Smooth muscle cell (in vitro differentiated cells): ENCODE measurements around the gene LMBR1. TPM values are rescaled to one million over a fixed set of nuclear protein-coding genes. Genes with fewer than 3 reads are reported as not detected.
"Not testable (repeated sequence)": the region's sequence is repeated elsewhere in the genome, so short reads cannot be mapped to it uniquely, and the experiment has no call there.

Experiments
- DNase-seq: peaks from one replicate; lab custom pipeline; 2025; ENCODE audit not compliant: unreplicated experiment; lab: John Stamatoyannopoulos, UW
- H2AFZ ChIP-seq: fragments of 200-600 bp; sonication (generic); 2 replicates; pipeline ENCODE4 v1.6.0; 2016; ENCODE audit warnings: antibody characterized with exemption, low read depth, mild to moderate bottlenecking
- H3F3A ChIP-seq: fragments of 200-600 bp; sonication (generic); 2 replicates; pipeline ENCODE4 v1.6.0; 2017; ENCODE audit warnings: antibody characterized with exemption, low read depth
- H3K27ac ChIP-seq: fragments of 200-600 bp; sonication (generic); 2 replicates; pipeline ENCODE4 v1.5.1; 2016; ENCODE audit warnings: low read depth, mild to moderate bottlenecking
- H3K27me3 ChIP-seq: fragments of 200-600 bp; sonication (generic); 2 replicates; pipeline ENCODE4 v1.6.1; 2016; ENCODE audit warnings: low read depth, mild to moderate bottlenecking
- H3K36me3 ChIP-seq: fragments of 200-600 bp; sonication (generic); 2 replicates; pipeline ENCODE4 v1.5.1; 2016; ENCODE audit warnings: low read depth
- H3K4me1 ChIP-seq: fragments of 200-600 bp; sonication (generic); 2 replicates; pipeline ENCODE4 v1.5.1; 2016; ENCODE audit warnings: low read depth
- H3K4me2 ChIP-seq: fragments of 200-600 bp; sonication (generic); 2 replicates; pipeline ENCODE4 v1.6.0; 2016; ENCODE audit warnings: mild to moderate bottlenecking
- H3K4me3 ChIP-seq: fragments of 200-600 bp; sonication (generic); 2 replicates; pipeline ENCODE4 v1.5.1; 2016; ENCODE audit warnings: mild to moderate bottlenecking
- H3K79me2 ChIP-seq: fragments of 200-600 bp; sonication (generic); 2 replicates; pipeline ENCODE4 v1.6.0; 2016; ENCODE audit warnings: low read depth, mild to moderate bottlenecking
- H3K9ac ChIP-seq: fragments of 200-600 bp; sonication (generic); 2 replicates; pipeline ENCODE4 v1.6.0; 2016; ENCODE audit warnings: low read depth
- H3K9me3 ChIP-seq: fragments of 200-600 bp; sonication (generic); replicated peaks from 2 replicates; pipeline ENCODE4 v1.5.1; 2016; ENCODE audit warnings: low read depth
- H4K20me1 ChIP-seq: fragments of 200-600 bp; sonication (generic); 2 replicates; pipeline ENCODE4 v1.6.0; 2016; ENCODE audit warnings: low read depth
- CTCF ChIP-seq: fragments of 200-600 bp; sonication (generic); IDR thresholded peaks from 2 replicates; pipeline ENCODE4 v1.5.1; 2017; ENCODE audit warnings: borderline replicate concordance, mild to moderate bottlenecking, antibody characterized with exemption; ENCODE audit not compliant: insufficient read depth, poor library complexity, severe bottlenecking
- WGBS: methylation state at CpG from one replicate; pipeline ENCODE4 v1.1.7; 2016; ENCODE audit warnings: low lambda C conversion rate; 5-methylcytosine and 5-hydroxymethylcytosine counted together
- polyA plus RNA-seq: library from polyadenylated mRNA; unstranded; fragments of >200 nt; fragmentation: Nextera tagmentation; extraction: Ambion mirVana; gene quantifications from 2 replicates; pipeline ENCODE4 v1.2.1, GENCODE V29; 2016
- total RNA-seq: library from RNA; depleted of rRNA; stranded (reverse); fragments of >200 nt; gene quantifications from 2 replicates; pipeline ENCODE4 v1.2.3, GENCODE V29; 2014

The LMBR1 gene
- total and polyA plus RNA-seq, 2 experiments from 2014 or later = 9.7 to 30.3 TPM

DNA sequence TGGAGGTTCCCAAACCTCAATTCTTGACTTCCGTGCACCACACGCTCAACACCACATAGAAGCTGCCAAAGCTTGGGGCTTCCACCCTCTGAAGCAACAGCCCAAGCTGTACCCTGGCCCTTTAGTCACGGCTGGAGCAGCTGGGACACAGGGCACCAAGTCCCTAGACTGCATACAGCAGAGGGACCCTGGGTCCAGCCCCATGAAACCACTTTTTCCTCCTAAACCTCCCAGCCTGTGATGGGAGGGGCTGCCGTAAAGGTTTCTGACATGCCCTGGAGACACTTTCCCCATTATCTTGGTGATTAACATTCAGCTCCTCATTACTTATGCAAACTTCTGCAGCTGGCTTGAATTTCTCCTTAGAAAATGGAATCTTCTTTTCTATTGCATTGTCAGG lies 194.5 kb downstream of the LMBR1 start:
- H3K27me3 ChIP-seq, H3K79me2 ChIP-seq, DNase-seq, H3F3A ChIP-seq, H3K4me2 ChIP-seq, H3K9ac ChIP-seq, H3K4me3 ChIP-seq, H4K20me1 ChIP-seq, H3K27ac ChIP-seq, H2AFZ ChIP-seq, H3K4me1 ChIP-seq, H3K36me3 ChIP-seq, H3K9me3 ChIP-seq: not testable (repeated sequence)
- WGBS = 95% methylated on average over 4 of the region's 4 CpGs

DNA sequence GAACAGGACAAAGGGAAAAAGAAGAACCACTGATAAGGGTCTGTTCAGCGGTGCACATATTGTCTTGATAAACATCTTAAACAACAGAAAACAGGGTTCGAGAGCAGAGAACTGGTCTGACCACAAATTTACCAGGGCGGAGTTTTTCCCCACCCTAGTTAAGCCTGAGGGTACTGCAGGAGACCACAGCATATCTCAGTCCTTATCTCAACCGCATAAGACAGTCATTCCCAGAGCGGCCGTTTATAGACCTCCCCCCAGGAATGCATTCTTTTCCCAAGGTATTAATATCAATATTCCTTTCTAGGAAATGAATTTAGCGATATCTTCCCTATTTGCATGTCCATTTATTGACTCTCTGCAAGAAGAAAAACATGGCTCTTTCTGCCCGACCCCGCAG lies 195.7 kb downstream of the LMBR1 start:
- not testable (repeated sequence) for H3K4me2 ChIP-seq, H3K79me2 ChIP-seq, DNase-seq, H3K9me3 ChIP-seq, H3K4me3 ChIP-seq, H3K27ac ChIP-seq, H3K9ac ChIP-seq, H3K27me3 ChIP-seq, H4K20me1 ChIP-seq, H3K4me1 ChIP-seq, H3F3A ChIP-seq, H2AFZ ChIP-seq, H3K36me3 ChIP-seq
- 97% methylated on average over 9 of the region's 9 CpGs for WGBS

DNA sequence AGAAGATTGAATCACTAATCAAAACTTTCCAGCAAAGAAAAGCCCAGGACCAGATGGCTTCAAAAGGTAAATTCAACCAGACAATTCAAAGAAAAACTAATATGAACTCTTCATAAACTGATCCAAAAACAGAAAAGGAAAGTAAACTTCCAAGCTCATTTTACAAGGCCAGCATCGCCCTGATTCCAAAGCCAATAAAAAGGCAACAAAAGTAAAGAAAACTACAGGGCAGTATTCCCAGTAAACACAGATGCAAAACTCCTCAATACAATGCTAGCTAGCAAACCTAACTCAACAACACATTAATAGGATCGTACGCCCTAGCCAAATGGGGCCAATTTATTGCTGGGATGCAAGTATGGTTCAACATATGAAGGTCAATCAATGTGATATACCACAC lies 199.4 kb downstream of the LMBR1 start:
- no peak for TF ChIP-seq CTCF
- Histone ChIP-seq H3K36me3 (no peaks in the 10 kb centered on the region), H3K4me1 (no peaks in the 10 kb centered on the region), H3K4me3 (no peak overlapping the region), H4K20me1 (no peaks in the 10 kb centered on the region), H3K79me2 (no peaks in the 10 kb centered on the region), H3K9ac (no peak overlapping the region), H3F3A (no peaks in the 10 kb centered on the region), H3K27ac (no peak overlapping the region), H2AFZ (no peak overlapping the region), H3K9me3 (no peaks in the 10 kb centered on the region), H3K27me3 (no peaks in the 10 kb centered on the region), H3K4me2 (no peak overlapping the region)
- DNase-seq = no peak
- 94% methylated on average over 3 of the region's 3 CpGs for WGBS

DNA sequence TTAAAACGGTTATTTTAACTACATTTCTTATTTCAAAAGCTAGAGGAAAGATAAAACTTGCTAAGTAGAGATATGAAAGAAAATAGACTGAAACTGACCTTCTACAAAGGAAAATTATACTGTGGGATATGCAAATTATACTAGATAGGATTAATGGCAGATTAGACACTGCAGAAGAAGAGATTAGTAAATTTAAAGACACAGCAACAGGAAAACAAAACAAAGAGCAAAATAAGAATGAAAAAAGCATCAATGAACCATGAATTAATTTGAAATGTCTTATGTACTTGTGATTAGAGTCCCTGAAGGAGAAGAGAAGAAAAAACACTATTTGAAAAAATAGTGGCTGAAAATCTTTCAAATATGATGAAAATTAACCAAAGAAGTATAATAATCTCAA lies 200.1 kb downstream of the LMBR1 start:
- H3K9me3 ChIP-seq = no peaks in the 10 kb centered on the region
- no peaks in the 10 kb centered on the region for H3F3A ChIP-seq
- H3K4me3 ChIP-seq = no peak overlapping the region
- no peak overlapping the region for H3K27ac ChIP-seq
- H3K4me2 ChIP-seq = no peak overlapping the region
- no peaks in the 10 kb centered on the region for H4K20me1 ChIP-seq
- H3K4me1 ChIP-seq = no peaks in the 10 kb centered on the region
- H3K36me3 ChIP-seq = no peaks in the 10 kb centered on the region
- no peaks in the 10 kb centered on the region for H3K79me2 ChIP-seq
- no peaks in the 10 kb centered on the region for H3K27me3 ChIP-seq
- H2AFZ ChIP-seq = no peak overlapping the region
- TF ChIP-seq CTCF = no peak
- DNase-seq = no peak
- WGBS = 100% methylated on average over 1 of the region's 1 CpG
- H3K9ac ChIP-seq = no peak overlapping the region

DNA sequence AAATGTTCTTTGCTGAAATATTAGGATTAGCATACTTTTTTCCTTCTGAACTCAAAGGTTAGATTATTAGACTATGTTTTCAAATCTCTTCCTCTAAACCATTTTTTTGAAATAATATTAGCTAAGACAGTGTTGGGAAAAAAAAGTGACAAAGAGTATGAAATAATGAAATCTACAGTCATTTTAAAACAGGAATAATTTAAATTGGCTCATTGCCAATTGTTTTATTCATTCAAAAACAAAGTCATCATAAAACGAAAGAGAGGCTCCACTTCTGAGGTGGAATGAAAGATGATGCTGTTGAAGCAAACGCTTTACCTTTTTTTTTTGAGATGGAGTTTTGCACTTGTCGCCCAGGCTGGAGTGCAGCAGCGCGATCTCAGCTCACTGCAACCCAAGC lies 201.2 kb downstream of the LMBR1 start:
- DNase-seq = no peak
- Histone ChIP-seq H3K4me3 (no peak overlapping the region), H3K27ac (no peak overlapping the region), H3K36me3 (no peaks in the 10 kb centered on the region), H3K9me3 (no peaks in the 10 kb centered on the region), H3K4me1 (no peaks in the 10 kb centered on the region), H3K79me2 (no peaks in the 10 kb centered on the region), H3K9ac (no peak overlapping the region), H3K27me3 (no peaks in the 10 kb centered on the region), H2AFZ (no peak overlapping the region), H3K4me2 (no peak overlapping the region), H4K20me1 (no peaks in the 10 kb centered on the region), H3F3A (no peaks in the 10 kb centered on the region)
- TF ChIP-seq CTCF = no peak
- WGBS = over 99% methylated on average over 5 of the region's 5 CpGs
